ENCODE results near the gene SNX9. TPM values are rescaled to one million over a fixed set of nuclear protein-coding genes. Genes with fewer than 3 reads are reported as not detected.

Gene SNX9
- total and polyA plus RNA-seq, 2 of the 8 experiments (the other 6 are each of a cell fraction or from before 2014, with no cell fraction given): 11.8 to 23.2 TPM

DNA sequence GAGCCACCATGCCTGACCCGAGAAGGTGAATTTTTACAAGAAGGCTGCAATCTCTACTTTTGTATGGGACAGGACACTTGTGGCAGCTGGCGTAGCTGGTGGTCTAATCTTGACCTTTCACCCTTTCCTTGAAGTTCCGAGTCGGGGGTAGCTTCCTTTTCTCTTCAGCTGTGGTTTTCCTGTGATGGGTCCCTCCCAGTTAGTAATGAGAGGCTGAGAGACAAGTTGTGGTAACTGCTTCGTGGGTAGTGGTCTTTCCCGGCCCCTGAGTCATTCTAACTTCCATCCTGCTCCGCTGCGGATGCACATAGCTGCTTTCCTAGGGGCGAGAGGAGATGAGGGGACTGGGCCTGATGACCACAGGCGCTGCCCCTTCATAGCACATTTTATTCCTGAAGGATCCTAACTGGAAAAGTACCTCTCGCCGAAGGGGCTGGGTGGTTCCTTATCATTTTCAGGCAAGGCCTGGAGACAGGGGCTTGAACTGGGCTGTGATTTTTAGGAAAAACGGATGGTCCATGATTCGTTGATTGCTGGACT is 161.7 kb downstream of the SNX9 start:
- WGBS, 2 experiments (ENCODE audit: extremely low coverage in 1 of 2, insufficient coverage in 1 of 2, insufficient read length in 1 of 2, insufficient replicate concordance in 2 of 2, low coverage in 1 of 2, low lambda C conversion rate in 2 of 2, missing lambda C conversion rate in 1 of 2): 76% methylated on average over 13 of the region's 14 CpGs; no CpG with 5 or more reads in 1 of the 2 experiments
- ChIA-PET CTCF (ENCODE audit: partially characterized antibody) (interaction anchor here (1.5 to 2.6 kb wide), 4 partner anchors 15 to 90 kb away, joined by 4 to 12 read pairs (median 8); no protein-coding TSS in a partner anchor), POLR2A (ENCODE audit: partially characterized antibody) (interaction anchor here (1.2 kb wide), 2 partner anchors 10 to 15 kb away, joined by 3 to 5 read pairs; no protein-coding TSS in a partner anchor)
- no peak overlapping the region for H2BK5ac ChIP-seq (ENCODE audit: low read depth, low read length)
- H2BK20ac ChIP-seq (ENCODE audit: low read length): no peak overlapping the region
- H3K4me1 ChIP-seq (replicated peaks in 1 of 4; ENCODE audit: control insufficient read depth in 3 of 4, insufficient read depth in 4 of 4, low read length in 3 of 4): peaks cover 8 to 28% (median 22%) of the 10 kb centered on the region in 4 experiments
- no peak overlapping the region for H3K14ac ChIP-seq (ENCODE audit: insufficient read length)
- H3K9ac ChIP-seq (replicated peaks in 1 of 4; ENCODE audit: extremely low read depth in 1 of 4, low read depth in 3 of 4, low read length in 3 of 4): 0 out of 7 replicates have a peak overlapping the region, but pooled peaks of 1 of the 4 experiments have one; percentile 5
- H4K91ac ChIP-seq (replicated peaks; ENCODE audit: insufficient read length, low read length): no peak overlapping the region
- no peak overlapping the region for H3K4me2 ChIP-seq (ENCODE audit: insufficient read depth in 1 of 2, low read depth in 2 of 2, low read length in 2 of 2)
- H3K79me1 ChIP-seq (ENCODE audit: low read depth, low read length): peaks cover 3% of the 10 kb centered on the region
- H3K56ac ChIP-seq (replicated peaks; ENCODE audit: insufficient read length, low read depth, low read length): no peak overlapping the region
- H3K4me3 ChIP-seq (ENCODE audit: extremely low read depth in 1 of 4, insufficient read depth in 2 of 4, low read depth in 3 of 4, low read length in 4 of 4): no peak overlapping the region
- H2BK15ac ChIP-seq (ENCODE audit: low read length): no peak overlapping the region
- no peak overlapping the region for H2AFZ ChIP-seq (ENCODE audit: low read length)
- TF ChIP-seq NANOG (IDR thresholded peaks at IDR 0.05; ENCODE audit: insufficient read depth, low read depth, low read length, poor library complexity, severe bottlenecking) (no peak), CHD1 (IDR thresholded peaks at IDR 0.05; ENCODE audit: low read depth, low read length) (no peak), BRCA1 (IDR thresholded peaks at IDR 0.05; ENCODE audit: low read depth, low read length) (no peak), TAF1 (IDR thresholded peaks at IDR 0.05; ENCODE audit: low read depth, low read length) (no peak), JUND (IDR thresholded peaks at IDR 0.05; ENCODE audit: low read length) (no peak), NRF1 (IDR thresholded peaks at IDR 0.05; ENCODE audit: low read depth, low read length) (no peak), ZNF274 (IDR thresholded peaks at IDR 0.05; ENCODE audit: borderline replicate concordance, extremely low read depth, low read length) (no peak)
- TF ChIP-seq, protein P1, sequence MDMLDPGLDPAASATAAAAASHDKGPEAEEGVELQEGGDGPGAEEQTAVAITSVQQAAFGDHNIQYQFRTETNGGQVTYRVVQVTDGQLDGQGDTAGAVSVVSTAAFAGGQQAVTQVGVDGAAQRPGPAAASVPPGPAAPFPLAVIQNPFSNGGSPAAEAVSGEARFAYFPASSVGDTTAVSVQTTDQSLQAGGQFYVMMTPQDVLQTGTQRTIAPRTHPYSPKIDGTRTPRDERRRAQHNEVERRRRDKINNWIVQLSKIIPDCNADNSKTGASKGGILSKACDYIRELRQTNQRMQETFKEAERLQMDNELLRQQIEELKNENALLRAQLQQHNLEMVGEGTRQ (IDR thresholded peaks at IDR 0.05; ENCODE audit: low read length): no peak
- peak overlapping the region; percentile 26; the same call in 1 of the 2 replicates for H2AK5ac ChIP-seq (ENCODE audit: low read depth, low read length)
- H3K4ac ChIP-seq (replicated peaks; ENCODE audit: insufficient read length, low read depth, low read length): no peak overlapping the region
- H3K18ac ChIP-seq (ENCODE audit: extremely low read depth, low read length): no peak overlapping the region
- no peaks in the 10 kb centered on the region for H3K9me3 ChIP-seq (ENCODE audit: insufficient read depth in 2 of 2, low read depth in 1 of 2, low read length in 1 of 2)
- no peak overlapping the region for H2BK12ac ChIP-seq (ENCODE audit: low read depth, low read length)
- H3K36me3 ChIP-seq (ENCODE audit: control insufficient read depth in 2 of 4, insufficient read depth in 4 of 4, low read length in 3 of 4): no peaks in the 10 kb centered on the region
- H3K27me3 ChIP-seq (replicated peaks in 1 of 4; ENCODE audit: control insufficient read depth in 3 of 4, extremely low read depth in 1 of 4, insufficient read depth in 3 of 4, low read length in 3 of 4): peaks cover 0 to 13% (median 11%) of the 10 kb centered on the region in 4 experiments; a peak in 5 of 7 replicates
- H3K27ac ChIP-seq (ENCODE audit: low read depth, low read length): no peak overlapping the region
- peaks cover 0 to 36% of the 10 kb centered on the region in 2 experiments; a peak in 2 of 4 replicates for H3K79me2 ChIP-seq (ENCODE audit: control insufficient read depth in 1 of 2, insufficient read depth in 2 of 2, low read length in 2 of 2)
- H4K5ac ChIP-seq (ENCODE audit: insufficient read length, low read depth, low read length): no peak overlapping the region
- DNase-seq (ENCODE audit: low read depth in 1 of 2, low spot score in 2 of 2): no peak
- no peaks in the 10 kb centered on the region for H4K20me1 ChIP-seq (replicated peaks in 1 of 2; ENCODE audit: control insufficient read depth in 1 of 2, insufficient read depth in 2 of 2, low read length in 2 of 2)
- FAIRE-seq: no peak
- no peak overlapping the region for H3K23ac ChIP-seq (ENCODE audit: insufficient read length)
- no peak overlapping the region for H4K8ac ChIP-seq (ENCODE audit: extremely low read depth, insufficient read depth, low read length)
- H3K23me2 ChIP-seq (ENCODE audit: low read depth, low read length): peaks cover 5% of the 10 kb centered on the region; the same call in 1 of the 2 replicates
- H2BK120ac ChIP-seq (replicated peaks; ENCODE audit: low read depth, low read length): no peak overlapping the region

Measured in H1 (cell line).